Neural cell (in vitro differentiated cells): ENCODE data around the gene SERPINH1.

Source experiments
- CTCF ChIP-seq: fragments of 450-650 bp; IDR thresholded peaks from 2 replicates; pipeline ENCODE4 v1.5.1; 2014; ENCODE audit warnings: antibody characterized with exemption, mild to moderate bottlenecking, moderate library complexity; ENCODE audit not compliant: poor library complexity, severe bottlenecking
- EZH2 ChIP-seq: fragments of 200-600, 300-800 bp; shearing (Covaris generic), sonication (generic); IDR thresholded peaks from 2 replicates; pipeline ENCODE4 v1.6.1; 2014; ENCODE audit warnings: antibody characterized with exemption, low read length, borderline replicate concordance, mild to moderate bottlenecking; ENCODE audit not compliant: insufficient read depth, poor library complexity, severe bottlenecking
- POLR2AphosphoS5 ChIP-seq: IDR thresholded peaks from 2 replicates; pipeline ENCODE4 v1.6.1; 2012
- RAD21 ChIP-seq: fragments of 450-650 bp; conservative IDR thresholded peaks from 2 replicates; pipeline ENCODE4 v1.6.1; 2014; ENCODE audit warnings: antibody characterized with exemption, mild to moderate bottlenecking, moderate library complexity
- SMC3 ChIP-seq: fragments of 450-650 bp; conservative IDR thresholded peaks from 2 replicates; pipeline ENCODE4 v1.6.1; 2014; ENCODE audit warnings: antibody characterized with exemption, mild to moderate bottlenecking, moderate library complexity; ENCODE audit not compliant: poor library complexity
- TAF1 ChIP-seq: IDR thresholded peaks from 2 replicates; pipeline ENCODE4 v1.6.1; 2012; ENCODE audit warnings: low read depth

DNA sequence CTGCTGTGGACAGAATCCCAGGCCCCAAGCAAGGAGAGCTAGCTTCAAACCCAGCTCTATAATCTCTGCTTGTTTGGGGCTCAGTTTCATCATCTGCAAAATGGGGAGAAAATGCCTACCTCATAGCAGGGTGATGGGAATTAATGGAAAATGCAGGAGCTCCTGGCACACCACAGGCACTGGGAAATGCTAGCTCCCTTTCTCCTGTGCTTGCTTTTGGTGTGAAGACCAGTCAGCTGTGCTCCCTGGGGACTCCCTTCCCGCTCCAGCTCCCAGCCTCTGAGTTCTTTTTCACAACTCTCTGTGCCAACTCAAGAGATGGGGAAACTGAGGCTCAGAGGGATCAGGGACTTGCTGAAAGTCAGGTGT, 8.2 kb upstream of the SERPINH1 start:
- TF ChIP-seq SMC3 (no peak), CTCF (no peak), RAD21 (no peak), EZH2 (no peak), TAF1 (no peak), POLR2AphosphoS5 (no peak)
